Esophagus muscularis mucosa (tissue), 3 donors: ENCODE results near the gene UGT1A10.
"Not testable (repeated sequence)": the region's sequence is repeated elsewhere in the genome, so short reads cannot be mapped to it uniquely, and the experiment has no call there.

Experiments used
- POLR2A ChIP-seq: fragments of 450-650 bp; IDR thresholded peaks from one replicate; pipeline ENCODE4 v1.6.1; 2017; ENCODE audit warnings: antibody characterized with exemption, moderate library complexity, mild to moderate bottlenecking, low read depth
- POLR2AphosphoS5 ChIP-seq, 2 donors: sonication (generic); formaldehyde crosslinking; IDR thresholded peaks; one replicate each; pipeline ENCODE4 v1.6.1; 2017; ENCODE audit warnings: antibody characterized with exemption in 2 of 2
- TF ChIP-seq, protein P1 (sequence below), 3 experiments: fragments of 200-600 bp in 2 of 3; fragments of 450-650 bp in 1 of 3; sonication (generic) in 2 of 3; IDR thresholded peaks; one replicate each; pipeline ENCODE4 v1.5.1; 2017 to 2019; ENCODE audit warnings: antibody characterized with exemption in 3 of 3, mild to moderate bottlenecking in 2 of 3, moderate library complexity in 1 of 3

DNA sequence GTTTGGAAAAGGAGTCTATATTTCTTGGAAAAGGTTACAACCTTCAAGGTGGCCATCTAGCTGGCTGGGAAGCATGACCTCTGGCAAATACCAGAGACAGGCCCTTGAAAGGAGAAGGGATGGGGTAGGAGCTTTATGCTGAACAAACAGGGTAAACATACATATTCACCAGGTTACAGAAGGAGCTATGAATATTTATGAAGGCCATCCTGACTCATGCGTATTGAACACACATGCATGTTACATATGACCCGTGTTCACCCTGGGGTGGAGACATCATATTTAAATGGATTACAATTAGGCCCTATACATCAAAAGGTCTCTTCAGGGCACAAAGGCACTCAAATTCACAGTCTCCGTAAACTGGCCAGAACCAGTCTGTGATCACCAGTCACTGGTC is 19.7 kb downstream of the UGT1A10 start:
- TF ChIP-seq, protein P1, sequence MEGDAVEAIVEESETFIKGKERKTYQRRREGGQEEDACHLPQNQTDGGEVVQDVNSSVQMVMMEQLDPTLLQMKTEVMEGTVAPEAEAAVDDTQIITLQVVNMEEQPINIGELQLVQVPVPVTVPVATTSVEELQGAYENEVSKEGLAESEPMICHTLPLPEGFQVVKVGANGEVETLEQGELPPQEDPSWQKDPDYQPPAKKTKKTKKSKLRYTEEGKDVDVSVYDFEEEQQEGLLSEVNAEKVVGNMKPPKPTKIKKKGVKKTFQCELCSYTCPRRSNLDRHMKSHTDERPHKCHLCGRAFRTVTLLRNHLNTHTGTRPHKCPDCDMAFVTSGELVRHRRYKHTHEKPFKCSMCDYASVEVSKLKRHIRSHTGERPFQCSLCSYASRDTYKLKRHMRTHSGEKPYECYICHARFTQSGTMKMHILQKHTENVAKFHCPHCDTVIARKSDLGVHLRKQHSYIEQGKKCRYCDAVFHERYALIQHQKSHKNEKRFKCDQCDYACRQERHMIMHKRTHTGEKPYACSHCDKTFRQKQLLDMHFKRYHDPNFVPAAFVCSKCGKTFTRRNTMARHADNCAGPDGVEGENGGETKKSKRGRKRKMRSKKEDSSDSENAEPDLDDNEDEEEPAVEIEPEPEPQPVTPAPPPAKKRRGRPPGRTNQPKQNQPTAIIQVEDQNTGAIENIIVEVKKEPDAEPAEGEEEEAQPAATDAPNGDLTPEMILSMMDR (IDR thresholded peaks at IDR 0.05) = not testable (repeated sequence)
- TF ChIP-seq POLR2AphosphoS5 (IDR thresholded peaks at IDR 0.05); POLR2A: not testable (repeated sequence)
